ENCODE data around the gene SPSB3. TPM values are rescaled to one million over a fixed set of nuclear protein-coding genes. Genes with fewer than 3 reads are reported as not detected.

SPSB3 gene
- total and polyA plus RNA-seq, 2 of the 13 experiments (the other 11 are each of a cell fraction or from before 2014, with no cell fraction given) = 13.2 to 21.9 TPM

DNA sequence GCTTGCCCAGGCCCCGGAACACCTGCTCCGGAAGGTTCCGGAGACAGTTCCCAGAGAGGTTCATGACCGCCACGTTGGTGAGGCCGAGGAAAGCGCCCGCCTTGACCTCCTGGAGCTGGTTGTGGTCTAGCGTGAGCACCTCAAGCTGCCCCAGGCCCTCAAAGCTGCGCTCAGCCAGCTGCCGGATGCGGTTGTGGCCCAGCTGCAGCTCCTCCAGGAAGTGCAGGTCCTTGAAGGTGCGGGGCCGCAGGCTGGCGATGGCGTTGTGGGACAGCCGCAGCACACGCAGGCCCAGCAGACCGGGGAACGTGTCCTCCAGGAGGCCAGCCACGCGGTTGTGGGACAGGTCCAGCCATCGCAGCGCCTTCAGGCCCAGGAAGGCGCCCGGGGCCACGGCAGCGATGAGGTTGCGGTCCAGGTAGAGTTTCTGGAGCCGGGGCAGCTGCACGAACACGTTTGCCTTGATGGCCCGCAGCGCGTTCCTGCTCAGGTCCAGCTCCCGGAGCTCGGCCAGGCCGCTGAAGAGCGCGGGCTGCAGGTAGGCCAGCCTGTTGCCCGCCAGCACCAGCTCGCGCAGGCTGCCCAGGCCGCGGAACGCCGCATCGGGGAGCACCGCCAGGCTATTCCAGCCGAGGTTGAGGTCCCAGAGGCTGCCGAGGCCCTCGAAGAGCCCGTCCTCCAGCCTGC lies 9.0 kb upstream of the SPSB3 start:
- no TSS peak for BruUV-seq (replicated peaks)
- H3K9ac ChIP-seq (ENCODE audit: insufficient read depth, low read depth, low read length) = no peak overlapping the region
- intact Hi-C loops (cut with micrococcal nuclease; ENCODE audit: unreplicated experiment) (no loop called here), in situ Hi-C loops (cut with HindIII; ENCODE audit: extremely low pct_ligation_motif_present, low pct_unique_long_range_greater_than_20kb) (no loop called here)
- H3K4me1 ChIP-seq (ENCODE audit: insufficient read depth, low read length) = peaks cover 25% of the 10 kb centered on the region
- no peaks in the 10 kb centered on the region for H3K27me3 ChIP-seq (ENCODE audit: control insufficient read depth in 1 of 2, insufficient read depth in 2 of 2, low read length in 2 of 2)
- no peak for FAIRE-seq
- DNase-seq (ENCODE audit: low spot score) = no peak
- TF ChIP-seq ZNF34 (CRISPR knock-in tag; IDR thresholded peaks at IDR 0.05; ENCODE audit: borderline replicate concordance) = no peak
- TF ChIP-seq AGO2 (optimal IDR thresholded peaks at IDR 0.05; ENCODE audit: low read depth, low read length) = peak; percentile 26
- ChIA-PET CTCF (ENCODE audit: low intra/inter-chr PET ratio, low total read pairs) (no interaction called here), POLR2A (interaction anchor here (5.5 kb wide), 1 partner anchor 8 kb away, joined by 57 read pairs; the partner anchor contains the start of genes NUBP2 and SPSB3)
- peaks cover 3 to 4% of the 10 kb centered on the region in 2 experiments; a peak in 3 of 5 replicates for H3K36me3 ChIP-seq (replicated peaks in 1 of 2; ENCODE audit: control insufficient read depth in 1 of 2, insufficient read depth in 2 of 2, low read length in 2 of 2)
- H3K4me3 ChIP-seq (replicated peaks in 1 of 3; ENCODE audit: insufficient read depth in 1 of 3, low read depth in 2 of 3, low read length in 3 of 3) = no peak overlapping the region
- 91% methylated on average over 11 of the region's 53 CpGs for WGBS (ENCODE audit: low lambda C conversion rate)
- no peak overlapping the region for H3K4me2 ChIP-seq (ENCODE audit: low read depth, low read length)
- no peak overlapping the region for H3K27ac ChIP-seq (ENCODE audit: extremely low read length, insufficient read depth, low read length)
- H4K20me1 ChIP-seq (ENCODE audit: insufficient read depth, low read length) = no peaks in the 10 kb centered on the region
- H3K79me2 ChIP-seq (ENCODE audit: insufficient read depth, low read length) = peaks cover 3% of the 10 kb centered on the region
- no peak overlapping the region for H2AFZ ChIP-seq (ENCODE audit: low read length)
- ATAC-seq = no peak
- H3K9me3 ChIP-seq (ENCODE audit: low read length) = no peaks in the 10 kb centered on the region

DNA sequence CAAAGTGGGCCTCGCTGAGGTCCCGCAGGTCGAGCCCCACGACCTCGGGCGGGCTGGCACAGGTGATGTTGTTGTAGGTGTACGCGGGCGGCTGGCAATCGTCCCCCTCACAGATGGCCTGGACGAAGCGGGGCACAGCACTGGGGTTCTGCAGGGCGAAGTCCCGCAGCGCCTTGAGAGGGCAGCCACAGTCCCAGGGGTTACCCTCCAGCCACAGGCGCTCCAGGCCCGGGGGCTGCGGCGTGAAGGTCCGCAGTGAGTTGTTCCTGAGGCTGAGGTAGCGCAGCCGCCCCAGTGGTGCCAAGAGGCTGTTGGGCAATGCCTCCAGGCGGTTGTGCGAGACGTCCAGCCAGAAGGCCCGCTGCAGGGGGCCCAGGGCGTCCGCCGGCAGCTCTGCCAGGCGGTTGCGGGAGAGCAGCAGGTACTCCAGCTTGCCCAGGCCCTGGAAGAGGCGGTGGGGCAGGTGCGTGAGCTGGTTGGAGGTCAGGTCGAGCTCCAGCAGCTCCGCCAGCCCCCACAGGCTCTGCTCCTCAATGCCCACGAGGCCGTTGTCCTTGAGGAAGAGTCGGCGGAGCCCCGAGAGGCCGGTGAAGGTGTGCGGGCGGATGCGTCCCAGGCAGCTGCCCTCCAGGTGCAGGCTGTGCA lies 8.4 kb upstream of the SPSB3 start:
- Histone ChIP-seq H3K9me3 (ENCODE audit: low read length) (no peaks in the 10 kb centered on the region), H2AFZ (ENCODE audit: low read length) (no peak overlapping the region), H3K4me2 (ENCODE audit: low read depth, low read length) (no peak overlapping the region), H3K27ac (ENCODE audit: extremely low read length, insufficient read depth, low read length) (no peak overlapping the region), H3K4me3 (replicated peaks in 1 of 3; ENCODE audit: insufficient read depth in 1 of 3, low read depth in 2 of 3, low read length in 3 of 3) (no peak overlapping the region), H3K27me3 (ENCODE audit: control insufficient read depth in 1 of 2, insufficient read depth in 2 of 2, low read length in 2 of 2) (no peaks in the 10 kb centered on the region), H3K4me1 (ENCODE audit: insufficient read depth, low read length) (peaks cover 25% of the 10 kb centered on the region), H3K79me2 (ENCODE audit: insufficient read depth, low read length) (peaks cover 3% of the 10 kb centered on the region), H3K36me3 (replicated peaks in 1 of 2; ENCODE audit: control insufficient read depth in 1 of 2, insufficient read depth in 2 of 2, low read length in 2 of 2) (peaks cover 4 to 7% of the 10 kb centered on the region in 2 experiments; a peak in 3 of 5 replicates), H3K9ac (ENCODE audit: insufficient read depth, low read depth, low read length) (no peak overlapping the region), H4K20me1 (ENCODE audit: insufficient read depth, low read length) (no peaks in the 10 kb centered on the region)
- TF ChIP-seq PCBP2 (optimal IDR thresholded peaks at IDR 0.05; ENCODE audit: low read depth, low read length, poor library complexity, severe bottlenecking) = no peak
- no peak for TF ChIP-seq RORA (CRISPR knock-in tag; IDR thresholded peaks at IDR 0.05)
- TF ChIP-seq ZNF777 (CRISPR knock-in tag; IDR thresholded peaks at IDR 0.05) = no peak
- TF ChIP-seq KLF9 (CRISPR knock-in tag; IDR thresholded peaks at IDR 0.05; ENCODE audit: low read depth) = no peak
- no peak for TF ChIP-seq ZNF790 (CRISPR knock-in tag; IDR thresholded peaks at IDR 0.05; ENCODE audit: borderline replicate concordance)
- peak; percentile 41; the same call in 1 of the 2 replicates for TF ChIP-seq RBFOX2 (IDR thresholded peaks at IDR 0.05; ENCODE audit: low read depth, low read length)
- CTCF ChIA-PET (ENCODE audit: low intra/inter-chr PET ratio, low total read pairs) = no interaction called here
- FAIRE-seq (no peak), ATAC-seq (no peak), DNase-seq (ENCODE audit: low spot score) (no peak)
- in situ Hi-C loops (cut with HindIII; ENCODE audit: extremely low pct_ligation_motif_present, low pct_unique_long_range_greater_than_20kb) = no loop called here
- POLR2A ChIA-PET = interaction anchor here (5.5 kb wide), 1 partner anchor 8 kb away, joined by 57 read pairs; the partner anchor contains the start of genes NUBP2 and SPSB3
- 100% methylated on average over 15 of the region's 44 CpGs for WGBS (ENCODE audit: low lambda C conversion rate)
- BruUV-seq (replicated peaks) = no TSS peak
- intact Hi-C loops (cut with micrococcal nuclease; ENCODE audit: unreplicated experiment) = no loop called here

Data from HepG2 (cell line).